ENCODE measurements around the gene ZKSCAN8. TPM values are rescaled to one million over a fixed set of nuclear protein-coding genes. Genes with fewer than 3 reads are reported as not detected.
A peak's percentile ranks its signal among the peaks of the same experiment; 100 is the strongest.

The ZKSCAN8 gene
- polyA plus RNA-seq, 2 of the 4 experiments (the other 2 are of a cell fraction), result 8.5 to 8.9 TPM

GRCh38 chr6:28104392-28105244 lies 37.1 kb upstream of the ZKSCAN8 start:
- peak overlapping the region; percentile 85 to 95 for H3K27ac ChIP-seq
- no peaks in the 10 kb centered on the region for H3K9me3 ChIP-seq
- peak; percentile 100 for ATAC-seq
- POLR2A ChIA-PET, result interaction anchor here (0.7 to 2.0 kb wide), 11 partner anchors 20 to 485 kb away, joined by 3 to 12 read pairs (median 5); partner anchors contain the start of genes ZKSCAN8, ZNF165, ZSCAN16 and ZSCAN26
- WGBS (ENCODE audit: missing lambda C conversion rate), result 6% methylated on average over 19 of the region's 54 CpGs
- peak overlapping the region; percentile 64 for H3K4me3 ChIP-seq
- peak overlapping the region; percentile 92 for H3K4me2 ChIP-seq
- DNase-seq (ENCODE audit: low read depth in 1 of 2, low spot score in 1 of 2), result peak; percentile 76 to 84
- no peak for FAIRE-seq
- CTCF ChIA-PET, result interaction anchor here (0.6 to 1.4 kb wide), 7 partner anchors 8 to 639 kb away, joined by 3 to 5 read pairs (median 4); no protein-coding TSS in a partner anchor
- H3K4me1 ChIP-seq, result 0 out of 3 replicates have a peak, but pooled peaks cover 3% of the 10 kb centered on the region
- peak; percentile 69 for TF ChIP-seq E2F6 (IDR thresholded peaks at IDR 0.05; ENCODE audit: borderline replicate concordance, low read depth)
- peak; percentile 31; the same call in 1 of the 2 replicates for TF ChIP-seq PHF8 (IDR thresholded peaks at IDR 0.05; ENCODE audit: borderline replicate concordance, low read depth)
- TF ChIP-seq RAD21 (conservative IDR thresholded peaks at IDR 0.05 in 1 of 2, IDR thresholded peaks at IDR 0.05 in 1 of 2), result 0 out of 5 replicates have a peak, but pooled peaks have one; percentile 10 to 18
- no peak for TF ChIP-seq HOXA7 (CRISPR knock-in tag; IDR thresholded peaks at IDR 0.05)
- TF ChIP-seq POLR2A (IDR thresholded peaks at IDR 0.05; ENCODE audit: low read length), result peak; percentile 81
- no peak for TF ChIP-seq RNF2 (IDR thresholded peaks at IDR 0.05; ENCODE audit: borderline replicate concordance, low read depth)
- peak; percentile 62 for TF ChIP-seq MAX (IDR thresholded peaks at IDR 0.05)
- TF ChIP-seq JUN (IDR thresholded peaks at IDR 0.05), result peak; percentile 60 to 81; a peak in 4 of 5 replicates

GRCh38 chr6:28105245-28105639 lies 36.4 kb upstream of the ZKSCAN8 start:
- ChIA-PET POLR2A (interaction anchor here (0.6 to 2.0 kb wide), 10 partner anchors 19 to 484 kb away, joined by 3 to 12 read pairs (median 4); partner anchors contain the start of genes ZKSCAN8, ZSCAN16 and ZSCAN31), CTCF (interaction anchor here (0.6 to 1.4 kb wide), 5 partner anchors 8 to 43 kb away, joined by 3 to 5 read pairs (median 3); no protein-coding TSS in a partner anchor)
- Histone ChIP-seq H3K4me3 (peak overlapping the region; percentile 64), H3K27ac (peak overlapping the region; percentile 85 to 95), H3K9me3 (no peaks in the 10 kb centered on the region), H3K4me2 (peak overlapping the region; percentile 92), H3K4me1 (0 out of 3 replicates have a peak, but pooled peaks cover 3% of the 10 kb centered on the region)
- TF ChIP-seq ESRRA (IDR thresholded peaks at IDR 0.05; ENCODE audit: borderline replicate concordance, low read length) (no peak), NPAS2 (CRISPR knock-in tag; IDR thresholded peaks at IDR 0.05; ENCODE audit: borderline replicate concordance) (no peak), PHF8 (IDR thresholded peaks at IDR 0.05; ENCODE audit: borderline replicate concordance, low read depth) (no peak), KDM1A (IDR thresholded peaks at IDR 0.05; ENCODE audit: low read depth) (no peak), POLR2A (IDR thresholded peaks at IDR 0.05; ENCODE audit: low read length) (no peak), ZSCAN20 (CRISPR knock-in tag; IDR thresholded peaks at IDR 0.05) (no peak), EP300 (IDR thresholded peaks at IDR 0.05) (no peak), CHD2 (IDR thresholded peaks at IDR 0.05; ENCODE audit: low read length, partially characterized antibody) (no peak), FOXS1 (CRISPR knock-in tag; IDR thresholded peaks at IDR 0.05) (no peak), BHLHE40 (IDR thresholded peaks at IDR 0.05; ENCODE audit: low read depth, low read length) (no peak)
- TF ChIP-seq, protein P1, sequence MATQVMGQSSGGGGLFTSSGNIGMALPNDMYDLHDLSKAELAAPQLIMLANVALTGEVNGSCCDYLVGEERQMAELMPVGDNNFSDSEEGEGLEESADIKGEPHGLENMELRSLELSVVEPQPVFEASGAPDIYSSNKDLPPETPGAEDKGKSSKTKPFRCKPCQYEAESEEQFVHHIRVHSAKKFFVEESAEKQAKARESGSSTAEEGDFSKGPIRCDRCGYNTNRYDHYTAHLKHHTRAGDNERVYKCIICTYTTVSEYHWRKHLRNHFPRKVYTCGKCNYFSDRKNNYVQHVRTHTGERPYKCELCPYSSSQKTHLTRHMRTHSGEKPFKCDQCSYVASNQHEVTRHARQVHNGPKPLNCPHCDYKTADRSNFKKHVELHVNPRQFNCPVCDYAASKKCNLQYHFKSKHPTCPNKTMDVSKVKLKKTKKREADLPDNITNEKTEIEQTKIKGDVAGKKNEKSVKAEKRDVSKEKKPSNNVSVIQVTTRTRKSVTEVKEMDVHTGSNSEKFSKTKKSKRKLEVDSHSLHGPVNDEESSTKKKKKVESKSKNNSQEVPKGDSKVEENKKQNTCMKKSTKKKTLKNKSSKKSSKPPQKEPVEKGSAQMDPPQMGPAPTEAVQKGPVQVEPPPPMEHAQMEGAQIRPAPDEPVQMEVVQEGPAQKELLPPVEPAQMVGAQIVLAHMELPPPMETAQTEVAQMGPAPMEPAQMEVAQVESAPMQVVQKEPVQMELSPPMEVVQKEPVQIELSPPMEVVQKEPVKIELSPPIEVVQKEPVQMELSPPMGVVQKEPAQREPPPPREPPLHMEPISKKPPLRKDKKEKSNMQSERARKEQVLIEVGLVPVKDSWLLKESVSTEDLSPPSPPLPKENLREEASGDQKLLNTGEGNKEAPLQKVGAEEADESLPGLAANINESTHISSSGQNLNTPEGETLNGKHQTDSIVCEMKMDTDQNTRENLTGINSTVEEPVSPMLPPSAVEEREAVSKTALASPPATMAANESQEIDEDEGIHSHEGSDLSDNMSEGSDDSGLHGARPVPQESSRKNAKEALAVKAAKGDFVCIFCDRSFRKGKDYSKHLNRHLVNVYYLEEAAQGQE (IDR thresholded peaks at IDR 0.05), result no peak
- TF ChIP-seq, protein P2, sequence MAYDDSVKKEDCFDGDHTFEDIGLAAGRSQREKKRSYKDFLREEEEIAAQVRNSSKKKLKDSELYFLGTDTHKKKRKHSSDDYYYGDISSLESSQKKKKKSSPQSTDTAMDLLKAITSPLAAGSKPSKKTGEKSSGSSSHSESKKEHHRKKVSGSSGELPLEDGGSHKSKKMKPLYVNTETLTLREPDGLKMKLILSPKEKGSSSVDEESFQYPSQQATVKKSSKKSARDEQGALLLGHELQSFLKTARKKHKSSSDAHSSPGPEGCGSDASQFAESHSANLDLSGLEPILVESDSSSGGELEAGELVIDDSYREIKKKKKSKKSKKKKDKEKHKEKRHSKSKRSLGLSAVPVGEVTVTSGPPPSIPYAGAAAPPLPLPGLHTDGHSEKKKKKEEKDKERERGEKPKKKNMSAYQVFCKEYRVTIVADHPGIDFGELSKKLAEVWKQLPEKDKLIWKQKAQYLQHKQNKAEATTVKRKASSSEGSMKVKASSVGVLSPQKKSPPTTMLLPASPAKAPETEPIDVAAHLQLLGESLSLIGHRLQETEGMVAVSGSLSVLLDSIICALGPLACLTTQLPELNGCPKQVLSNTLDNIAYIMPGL (CRISPR knock-in tag; IDR thresholded peaks at IDR 0.05; ENCODE audit: borderline replicate concordance), result no peak
- ATAC-seq (peak; percentile 46 to 62; a peak in 5 of 6 replicates), FAIRE-seq (no peak), DNase-seq (ENCODE audit: low read depth in 1 of 2, low spot score in 1 of 2) (peak in 1 of 2 experiments; percentile 10)
- WGBS (ENCODE audit: missing lambda C conversion rate), result 41% methylated on average over 5 of the region's 5 CpGs

Measured in A549 (cell line).